ENCODE results near the gene COG3. TPM values are rescaled to one million over a fixed set of nuclear protein-coding genes. Genes with fewer than 3 reads are reported as not detected.
A peak's percentile ranks its signal among the peaks of the same experiment; 100 is the strongest.

The COG3 gene
- total RNA-seq, 1 donor from 2014 or later: 23.8 TPM

GRCh38 chr13:45466359-45466758 lies 1.6 kb downstream of the COG3 start:
- no peak for DNase-seq (ENCODE audit: low spot score)
- peaks cover 6% of the 10 kb centered on the region for H3K36me3 Mint-ChIP-seq (ENCODE audit: low read depth)
- peak overlapping the region; percentile 97 for H3K27ac Mint-ChIP-seq (ENCODE audit: unreplicated experiment)
- peak overlapping the region; percentile 92 for H3K4me3 Mint-ChIP-seq (ENCODE audit: unreplicated experiment)
- peaks cover 51% of the 10 kb centered on the region for H3K4me1 Mint-ChIP-seq (ENCODE audit: low read depth)
- no peaks in the 10 kb centered on the region for H3K9me3 Mint-ChIP-seq (ENCODE audit: low read depth)
- H3K27me3 Mint-ChIP-seq (ENCODE audit: low read depth): no peaks in the 10 kb centered on the region
- TF ChIP-seq, protein P1, sequence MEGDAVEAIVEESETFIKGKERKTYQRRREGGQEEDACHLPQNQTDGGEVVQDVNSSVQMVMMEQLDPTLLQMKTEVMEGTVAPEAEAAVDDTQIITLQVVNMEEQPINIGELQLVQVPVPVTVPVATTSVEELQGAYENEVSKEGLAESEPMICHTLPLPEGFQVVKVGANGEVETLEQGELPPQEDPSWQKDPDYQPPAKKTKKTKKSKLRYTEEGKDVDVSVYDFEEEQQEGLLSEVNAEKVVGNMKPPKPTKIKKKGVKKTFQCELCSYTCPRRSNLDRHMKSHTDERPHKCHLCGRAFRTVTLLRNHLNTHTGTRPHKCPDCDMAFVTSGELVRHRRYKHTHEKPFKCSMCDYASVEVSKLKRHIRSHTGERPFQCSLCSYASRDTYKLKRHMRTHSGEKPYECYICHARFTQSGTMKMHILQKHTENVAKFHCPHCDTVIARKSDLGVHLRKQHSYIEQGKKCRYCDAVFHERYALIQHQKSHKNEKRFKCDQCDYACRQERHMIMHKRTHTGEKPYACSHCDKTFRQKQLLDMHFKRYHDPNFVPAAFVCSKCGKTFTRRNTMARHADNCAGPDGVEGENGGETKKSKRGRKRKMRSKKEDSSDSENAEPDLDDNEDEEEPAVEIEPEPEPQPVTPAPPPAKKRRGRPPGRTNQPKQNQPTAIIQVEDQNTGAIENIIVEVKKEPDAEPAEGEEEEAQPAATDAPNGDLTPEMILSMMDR (IDR thresholded peaks at IDR 0.05): no peak

DNA sequence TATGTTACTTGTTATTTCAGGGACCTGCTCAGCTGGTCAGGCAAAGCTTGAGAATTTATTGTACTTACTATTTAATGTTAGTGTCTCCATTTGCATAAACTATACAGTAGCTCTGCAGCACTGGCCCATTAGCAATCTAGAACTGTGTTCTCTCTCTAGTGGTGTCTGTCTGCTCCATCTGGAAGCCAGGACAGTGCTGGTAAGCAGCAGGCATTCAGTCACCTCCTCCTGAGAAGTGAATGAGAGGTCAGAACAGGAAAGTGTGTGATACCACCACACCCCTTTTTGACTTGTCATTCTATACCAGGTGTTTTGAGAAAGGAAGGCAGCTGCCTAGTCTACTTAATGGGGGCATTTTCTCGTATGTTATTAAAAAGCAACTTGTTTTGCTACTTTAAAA lies 3.9 kb downstream of the COG3 start:
- no peaks in the 10 kb centered on the region for H3K27me3 Mint-ChIP-seq (ENCODE audit: low read depth)
- DNase-seq (ENCODE audit: low spot score): no peak
- H3K27ac Mint-ChIP-seq (ENCODE audit: unreplicated experiment): no peak overlapping the region
- H3K4me3 Mint-ChIP-seq (ENCODE audit: unreplicated experiment): no peak overlapping the region
- H3K9me3 Mint-ChIP-seq (ENCODE audit: low read depth): peaks cover 6% of the 10 kb centered on the region
- H3K4me1 Mint-ChIP-seq (ENCODE audit: low read depth): peaks cover 66% of the 10 kb centered on the region
- H3K36me3 Mint-ChIP-seq (ENCODE audit: low read depth): peaks cover 7% of the 10 kb centered on the region
- TF ChIP-seq, protein P1 (IDR thresholded peaks at IDR 0.05): no peak

GRCh38 chr13:45472171-45472705 lies 7.5 kb downstream of the COG3 start:
- DNase-seq (ENCODE audit: low spot score): no peak
- no peaks in the 10 kb centered on the region for H3K27me3 Mint-ChIP-seq (ENCODE audit: low read depth)
- TF ChIP-seq, protein P1 (IDR thresholded peaks at IDR 0.05): no peak
- peaks cover 49% of the 10 kb centered on the region for H3K4me1 Mint-ChIP-seq (ENCODE audit: low read depth)
- H3K9me3 Mint-ChIP-seq (ENCODE audit: low read depth): peaks cover 6% of the 10 kb centered on the region
- H3K4me3 Mint-ChIP-seq (ENCODE audit: unreplicated experiment): no peak overlapping the region
- H3K27ac Mint-ChIP-seq (ENCODE audit: unreplicated experiment): peak overlapping the region; percentile 6
- H3K36me3 Mint-ChIP-seq (ENCODE audit: low read depth): peaks cover 2% of the 10 kb centered on the region

DNA sequence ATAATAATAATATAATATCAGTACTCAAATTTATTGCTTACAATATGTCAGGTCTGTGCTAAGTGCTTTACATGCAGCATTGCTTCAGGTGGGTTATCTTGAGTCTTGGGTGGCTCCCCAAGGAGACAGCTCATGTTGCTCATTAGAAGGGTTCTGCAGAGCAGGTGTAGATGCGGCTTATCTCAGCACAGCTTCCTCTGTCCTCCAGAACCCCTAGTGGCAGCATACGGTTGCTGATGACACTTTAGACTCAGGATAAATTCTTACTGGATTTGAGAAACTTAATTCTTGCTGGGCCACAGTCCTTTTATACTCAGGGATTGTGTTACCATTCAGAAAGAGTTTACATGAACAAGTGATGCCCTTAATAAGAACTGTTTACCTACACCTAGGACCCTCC lies 8.9 kb downstream of the COG3 start:
- H3K9me3 Mint-ChIP-seq (ENCODE audit: low read depth): peaks cover 6% of the 10 kb centered on the region
- H3K36me3 Mint-ChIP-seq (ENCODE audit: low read depth): peaks cover 3% of the 10 kb centered on the region
- H3K27ac Mint-ChIP-seq (ENCODE audit: unreplicated experiment): no peak overlapping the region
- H3K4me1 Mint-ChIP-seq (ENCODE audit: low read depth): peaks cover 35% of the 10 kb centered on the region
- no peak overlapping the region for H3K4me3 Mint-ChIP-seq (ENCODE audit: unreplicated experiment)
- TF ChIP-seq, protein P1 (IDR thresholded peaks at IDR 0.05): peak; percentile 29
- no peak for DNase-seq (ENCODE audit: low spot score)
- H3K27me3 Mint-ChIP-seq (ENCODE audit: low read depth): no peaks in the 10 kb centered on the region

GRCh38 chr13:45474584-45475454 lies 10.1 kb downstream of the COG3 start:
- Mint-ChIP-seq H3K27ac (ENCODE audit: unreplicated experiment) (no peak overlapping the region), H3K27me3 (ENCODE audit: low read depth) (no peaks in the 10 kb centered on the region), H3K9me3 (ENCODE audit: low read depth) (peaks cover 6% of the 10 kb centered on the region), H3K36me3 (ENCODE audit: low read depth) (peaks cover 6% of the 10 kb centered on the region), H3K4me1 (ENCODE audit: low read depth) (peaks cover 33% of the 10 kb centered on the region), H3K4me3 (ENCODE audit: unreplicated experiment) (no peak overlapping the region)
- TF ChIP-seq, protein P1 (IDR thresholded peaks at IDR 0.05): no peak
- no peak for DNase-seq (ENCODE audit: low spot score)
